Measurements from ENCODE around the gene HP1BP3.

GRCh38 chr1:20732588-20733359 is 54.3 kb downstream of the HP1BP3 start, which contains the start of gene SH2D5:
- TF ChIP-seq SIN3A (IDR thresholded peaks at IDR 0.05; ENCODE audit: low read depth) (peak; percentile 83), ZBTB33 (IDR thresholded peaks at IDR 0.05; ENCODE audit: extremely low read depth, insufficient replicate concordance, low read length) (peak; percentile 28), EZH2 (IDR thresholded peaks at IDR 0.05) (no peak), CTCF (IDR thresholded peaks at IDR 0.05 in 2 of 3, conservative IDR thresholded peaks at IDR 0.05 in 1 of 3; ENCODE audit: borderline replicate concordance in 1 of 3, insufficient read depth in 1 of 3, low read depth in 2 of 3, low read length in 2 of 3) (peak in 2 of 3 experiments; percentile 20 to 42; a peak in 2 of 6 replicates), POLR2A (IDR thresholded peaks at IDR 0.05; ENCODE audit: borderline replicate concordance, extremely low read depth, insufficient read depth, insufficient read length) (no peak), SP1 (IDR thresholded peaks at IDR 0.05; ENCODE audit: low read depth) (peak; percentile 79)

Measured in HCT116 (cell line).